GM21576 (cell line): ENCODE results near the gene EMC9.
"Not testable (repeated sequence)": the region's sequence is repeated elsewhere in the genome, so short reads cannot be mapped to it uniquely, and the experiment has no call there.

ENCODE experiments used
- ATAC-seq: cut with Tn5 transposase; IDR thresholded peaks from one replicate; pipeline ENCODE4 v1.9.1; 2021; ENCODE audit warnings: mild to moderate bottlenecking, moderate library complexity; ENCODE audit not compliant: unreplicated experiment

EMC9 gene

GRCh38 chr14:24110523-24110922 lies 30.9 kb downstream of the EMC9 start:
- ATAC-seq: no peak

DNA sequence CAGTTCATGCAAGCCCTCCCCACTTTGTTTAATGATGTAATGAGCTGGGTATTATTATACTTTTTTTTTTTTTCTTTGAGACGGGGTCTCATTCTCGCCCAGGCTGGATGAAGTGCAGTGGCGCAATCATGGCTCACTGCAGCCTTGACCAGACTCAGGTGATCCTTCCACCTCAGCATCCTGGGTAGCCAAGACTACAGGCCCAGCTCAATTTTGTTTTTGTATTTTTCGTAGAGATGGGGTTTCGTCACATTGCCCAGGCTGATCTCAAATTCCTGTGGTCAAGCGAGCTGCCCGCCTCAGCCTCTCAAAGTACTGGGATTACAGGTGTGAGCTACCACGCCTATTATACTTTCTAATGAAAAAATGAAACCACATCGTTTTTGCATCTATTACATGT lies 31.3 kb downstream of the EMC9 start:
- no peak for ATAC-seq

- ATAC-seq: peak; percentile 35
Measured at GRCh38 chr14:24108336-24108874, 33.0 kb downstream of the EMC9 start.

GRCh38 chr14:24106672-24107271 lies 34.6 kb downstream of the EMC9 start:
- ATAC-seq: no peak

DNA sequence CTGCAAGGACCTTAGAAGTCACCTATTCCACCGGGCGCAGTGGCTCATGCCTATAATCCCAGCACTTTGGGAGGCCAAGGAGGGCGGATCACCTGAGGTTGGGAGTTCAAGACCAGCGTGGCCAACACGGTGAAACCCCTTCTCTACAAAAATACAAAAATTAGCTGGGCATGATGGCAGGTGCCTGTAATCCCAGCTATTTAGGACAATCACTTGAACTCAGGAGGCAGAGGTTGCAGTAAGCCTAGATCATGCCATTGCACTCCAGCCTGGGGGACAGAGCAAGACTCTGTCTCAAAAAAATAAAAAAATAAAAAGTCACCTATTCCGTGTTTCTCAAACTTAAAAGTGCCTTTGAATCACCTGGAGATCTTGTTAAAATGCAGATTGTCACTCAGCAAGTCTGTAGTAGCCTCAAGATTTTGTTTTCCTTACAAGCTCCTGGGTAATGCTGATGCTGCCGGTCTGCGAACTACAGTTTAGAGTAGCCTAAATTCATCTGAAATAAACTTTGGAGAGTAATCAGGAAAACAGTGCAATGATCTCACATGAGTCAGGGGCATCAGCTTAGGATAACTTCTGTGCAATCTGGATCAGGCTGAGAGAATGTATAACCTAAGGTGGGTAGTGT lies 35.7 kb downstream of the EMC9 start:
- ATAC-seq: not testable (repeated sequence)

- no peak for ATAC-seq
Measured at GRCh38 chr14:24103451-24103850, 37.9 kb downstream of the EMC9 start.

DNA sequence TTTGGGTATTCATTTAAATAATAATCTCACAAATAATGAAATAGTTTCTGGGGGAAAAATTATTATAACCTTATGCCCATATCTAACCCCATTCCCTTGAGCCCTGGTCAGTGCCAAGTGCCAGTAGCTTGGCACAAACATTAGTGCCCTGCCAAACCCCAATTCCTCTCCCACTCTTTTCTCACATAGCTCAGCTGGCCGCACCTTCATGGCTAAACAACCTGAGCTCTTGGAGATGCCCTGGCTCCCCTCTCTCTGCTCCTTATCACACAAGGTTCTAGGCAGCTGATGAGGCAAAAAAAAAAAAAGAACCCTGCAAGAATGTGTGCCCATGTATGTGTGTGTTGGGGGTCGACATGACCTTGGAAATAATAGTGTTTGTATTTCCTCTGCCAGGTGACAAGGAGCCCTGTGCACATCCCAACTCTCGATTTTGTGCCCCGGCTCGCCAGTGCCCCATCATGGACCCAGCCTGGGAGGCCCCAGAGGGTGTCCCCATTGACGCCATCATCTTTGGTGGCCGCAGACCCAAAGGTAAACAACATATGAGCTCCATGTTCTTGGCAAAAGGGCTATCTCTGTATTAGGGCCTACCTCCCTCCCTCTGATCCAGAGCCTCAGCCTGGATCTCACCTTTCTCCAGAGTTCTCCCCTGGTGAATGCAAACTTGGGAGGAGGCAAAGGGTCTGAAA lies 38.9 kb downstream of the EMC9 start:
- ATAC-seq: no peak

- no peak for ATAC-seq
Measured at GRCh38 chr14:24100982-24101494, 40.4 kb downstream of the EMC9 start.

DNA sequence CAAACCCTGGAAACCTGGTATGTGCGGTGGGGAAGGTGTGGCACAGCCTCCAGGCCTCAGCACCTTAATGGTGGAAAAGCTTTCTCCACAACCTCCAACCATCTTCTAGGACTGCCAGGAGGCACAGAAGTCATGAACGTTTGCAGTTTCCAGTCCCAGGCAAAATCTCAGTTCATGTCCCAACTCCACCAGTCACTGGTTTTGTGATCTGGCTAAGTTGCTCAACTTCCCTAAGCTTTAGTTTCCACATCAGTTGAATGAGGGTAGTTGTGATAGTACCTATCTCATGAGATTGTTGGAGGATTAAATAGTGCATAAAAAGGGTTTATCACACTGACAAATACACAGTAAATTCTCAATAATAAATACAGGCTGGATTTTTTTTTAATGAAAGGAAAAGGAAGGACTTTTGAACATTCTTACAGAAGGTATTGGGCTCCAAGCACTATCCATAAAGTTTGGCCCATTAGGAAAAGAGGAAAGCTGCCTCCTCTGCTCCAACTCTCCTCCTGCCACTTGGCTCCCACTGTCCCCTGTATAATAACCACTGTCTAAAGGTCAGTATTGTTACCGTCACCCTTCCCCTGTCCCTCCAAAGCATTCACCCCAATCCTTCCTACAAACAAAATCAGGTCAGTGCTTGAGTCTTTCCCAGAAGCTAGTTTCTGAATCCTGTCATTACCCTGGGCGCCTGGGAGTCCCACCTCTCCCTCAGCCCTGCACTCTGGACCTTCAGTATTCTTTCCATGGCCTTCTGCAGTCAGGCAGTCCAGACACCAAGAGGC lies 41.0 kb downstream of the EMC9 start:
- no peak for ATAC-seq

GRCh38 chr14:24098927-24099813 lies 42.2 kb downstream of the EMC9 start:
- ATAC-seq: no peak

DNA sequence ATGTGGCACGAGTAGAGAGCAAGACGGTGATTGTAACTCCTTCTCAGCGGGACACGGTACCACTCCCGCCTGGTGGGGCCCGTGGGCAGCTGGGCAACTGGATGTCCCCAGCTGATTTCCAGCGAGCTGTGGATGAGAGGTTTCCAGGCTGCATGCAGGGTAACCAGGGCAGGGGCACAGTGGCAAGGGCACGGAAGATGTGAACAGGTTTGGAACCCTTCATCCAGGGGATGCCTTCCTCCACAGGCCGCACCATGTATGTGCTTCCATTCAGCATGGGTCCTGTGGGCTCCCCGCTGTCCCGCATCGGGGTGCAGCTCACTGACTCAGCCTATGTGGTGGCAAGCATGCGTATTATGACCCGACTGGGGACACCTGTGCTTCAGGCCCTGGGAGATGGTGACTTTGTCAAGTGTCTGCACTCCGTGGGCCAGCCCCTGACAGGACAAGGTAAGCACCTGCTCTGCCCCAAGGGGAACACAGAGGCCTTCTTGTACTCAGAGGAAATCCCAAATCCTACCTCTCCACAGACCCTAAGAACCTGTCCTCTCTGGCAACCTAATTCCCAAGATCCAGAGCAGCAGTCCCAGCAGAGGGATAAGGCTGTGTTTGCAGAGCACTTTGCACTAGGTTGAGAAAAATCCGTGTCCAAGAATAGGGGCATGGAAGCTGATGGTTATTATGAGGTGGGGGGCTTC lies 43.0 kb downstream of the EMC9 start:
- no peak for ATAC-seq

GRCh38 chr14:24096545-24097181 lies 44.7 kb downstream of the EMC9 start:
- ATAC-seq: no peak

GRCh38 chr14:24095271-24096068 lies 45.9 kb downstream of the EMC9 start:
- ATAC-seq: peak; percentile 70

- ATAC-seq: no peak
Measured at GRCh38 chr14:24094841-24095270, 46.5 kb downstream of the EMC9 start.

- peak; percentile 45 for ATAC-seq
Measured at GRCh38 chr14:24093901-24094840, 47.2 kb downstream of the EMC9 start, which contains the start of gene PCK2. TSS of gene PCK2 (plus strand) at chr14:24094311. CDS start at chr14:24094406, 95 bp downstream.

DNA sequence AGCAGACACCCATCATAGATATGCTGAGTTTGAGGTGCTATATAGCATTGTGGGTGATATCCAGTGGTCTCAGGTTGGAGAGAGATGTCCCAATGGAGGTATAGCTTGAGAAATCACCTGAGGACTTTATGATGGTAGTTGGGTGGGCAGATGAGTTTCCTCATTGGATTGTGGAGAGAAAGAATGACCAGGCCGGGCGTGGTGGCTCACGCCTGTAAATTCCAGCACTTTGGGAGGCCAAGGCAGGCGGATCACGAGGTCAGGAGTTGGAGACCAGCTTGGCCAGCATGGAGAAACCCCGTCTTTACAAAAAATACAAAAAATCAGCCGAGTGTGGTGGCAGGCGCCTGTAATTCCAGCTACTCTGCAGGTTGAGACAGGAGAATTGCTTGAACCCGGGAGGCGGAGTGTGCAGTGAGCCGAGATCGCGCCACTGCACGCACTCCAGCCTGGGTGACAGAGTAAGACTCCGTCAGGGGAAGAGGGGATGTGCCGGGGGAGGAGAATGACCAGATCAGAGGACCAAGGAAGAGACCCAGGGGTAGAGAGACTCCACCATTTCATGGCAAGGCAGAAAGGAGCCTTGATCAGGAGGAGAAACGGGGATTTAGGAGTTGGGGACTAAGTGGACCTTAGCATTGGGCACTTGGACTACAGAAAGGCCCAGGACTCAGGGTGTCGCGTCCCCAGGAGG lies 48.0 kb downstream of the EMC9 start:
- no peak for ATAC-seq
